Osteoblast (primary cell): Measurements from ENCODE around the gene CD164L2. TPM values are rescaled to one million over a fixed set of nuclear protein-coding genes. Genes with fewer than 3 reads are reported as not detected.
"Not testable (repeated sequence)": the region's sequence is repeated elsewhere in the genome, so short reads cannot be mapped to it uniquely, and the experiment has no call there.

Experiments
- DNase-seq: peaks from one replicate; pipeline ENCODE4 v3.0.0; 2011; ENCODE audit warnings: low spot score, mixed read lengths; ENCODE audit not compliant: insufficient read length; ENCODE audit errors: missing footprints
- H2AFZ ChIP-seq: 2 replicates; pipeline ENCODE4 v1.6.0; 2011; ENCODE audit warnings: mild to moderate bottlenecking, low read length
- H3K27ac ChIP-seq: 2 replicates; pipeline ENCODE4 v1.5.1; 2011; ENCODE audit warnings: mild to moderate bottlenecking, low read depth, low read length, moderate library complexity
- H3K27me3 ChIP-seq: 2 replicates; pipeline ENCODE4 v1.6.0; 2012; ENCODE audit warnings: mild to moderate bottlenecking, control low read depth, inconsistent platforms, low read length, moderate library complexity; ENCODE audit not compliant: insufficient read depth
- H3K36me3 ChIP-seq: 2 replicates; pipeline ENCODE4 v1.5.1; 2011; ENCODE audit warnings: mild to moderate bottlenecking, low read length, control low read depth, moderate library complexity; ENCODE audit not compliant: insufficient read depth
- H3K4me1 ChIP-seq: 2 replicates; pipeline ENCODE4 v1.5.1; 2011; ENCODE audit warnings: mild to moderate bottlenecking, low read length, control low read depth, moderate library complexity; ENCODE audit not compliant: insufficient read depth
- H3K4me2 ChIP-seq: 2 replicates; pipeline ENCODE4 v1.6.0; 2011; ENCODE audit warnings: mild to moderate bottlenecking, low read length; ENCODE audit not compliant: insufficient read depth
- H3K4me3 ChIP-seq: fragments of 200-600 bp; sonication (generic); 3 replicates; pipeline ENCODE4 v1.5.1; 2012; ENCODE audit warnings: mild to moderate bottlenecking, low read length, inconsistent platforms; ENCODE audit not compliant: insufficient read depth
- H3K79me2 ChIP-seq: 2 replicates; pipeline ENCODE4 v1.6.0; 2012; ENCODE audit warnings: mild to moderate bottlenecking, low read length, control low read depth, inconsistent platforms; ENCODE audit not compliant: insufficient read depth
- H3K9me3 ChIP-seq: 2 replicates; pipeline ENCODE4 v1.5.1; 2011; ENCODE audit warnings: low read depth, low read length, control low read depth
- H4K20me1 ChIP-seq: 2 replicates; pipeline ENCODE4 v1.6.0; 2012; ENCODE audit warnings: mild to moderate bottlenecking, low read length, control low read depth; ENCODE audit not compliant: insufficient read depth
- total RNA-seq: library from RNA; depleted of rRNA; stranded (reverse); fragments of >200 nt; gene quantifications from 2 replicates; pipeline ENCODE4 v1.2.3, GENCODE V29; 2012
- TF ChIP-seq, protein P1 (sequence below): IDR thresholded peaks from 2 replicates; pipeline ENCODE4 v1.5.1; 2011; ENCODE audit warnings: mild to moderate bottlenecking, low read depth, low read length, moderate library complexity; ENCODE audit errors: extremely low read depth

Gene CD164L2
- not detected in 2 replicates for total RNA-seq

DNA sequence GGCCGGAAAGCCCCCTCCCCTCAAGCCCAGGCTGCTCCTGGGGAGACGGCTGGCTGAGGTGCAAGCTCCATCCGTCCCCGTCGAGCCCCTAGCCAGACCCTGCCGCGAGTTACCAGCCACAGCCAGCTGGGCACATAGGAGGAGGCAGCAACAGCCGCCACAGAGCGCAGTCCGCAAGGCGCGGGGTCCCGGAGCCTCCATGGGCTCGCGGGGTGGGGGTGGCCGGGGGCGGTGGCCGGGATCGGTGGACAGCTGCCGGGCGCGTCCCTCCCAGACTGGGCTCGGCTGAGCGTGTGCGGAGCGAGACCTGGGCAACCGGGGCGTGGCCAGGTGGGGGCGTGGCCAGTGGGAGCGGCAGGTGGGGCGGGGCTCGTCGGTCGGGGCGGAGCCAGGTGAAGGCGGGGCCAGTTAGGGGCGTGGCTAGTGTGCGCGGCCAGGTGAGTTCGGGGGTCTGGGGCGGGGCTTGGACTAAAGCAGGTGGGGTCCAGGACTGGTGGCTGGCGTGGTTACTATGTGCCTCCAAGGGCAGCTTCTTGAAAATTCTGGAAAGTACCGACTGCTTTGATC, at the start of gene CD164L2:
Gene CD164L2 (minus strand): TSS at position 295 of the 567 bp plus-strand sequence. CDS start 94 bp downstream, at position 201.
- H3K27ac ChIP-seq: no peak within 1 kb of the TSS
- TF ChIP-seq, protein P1, sequence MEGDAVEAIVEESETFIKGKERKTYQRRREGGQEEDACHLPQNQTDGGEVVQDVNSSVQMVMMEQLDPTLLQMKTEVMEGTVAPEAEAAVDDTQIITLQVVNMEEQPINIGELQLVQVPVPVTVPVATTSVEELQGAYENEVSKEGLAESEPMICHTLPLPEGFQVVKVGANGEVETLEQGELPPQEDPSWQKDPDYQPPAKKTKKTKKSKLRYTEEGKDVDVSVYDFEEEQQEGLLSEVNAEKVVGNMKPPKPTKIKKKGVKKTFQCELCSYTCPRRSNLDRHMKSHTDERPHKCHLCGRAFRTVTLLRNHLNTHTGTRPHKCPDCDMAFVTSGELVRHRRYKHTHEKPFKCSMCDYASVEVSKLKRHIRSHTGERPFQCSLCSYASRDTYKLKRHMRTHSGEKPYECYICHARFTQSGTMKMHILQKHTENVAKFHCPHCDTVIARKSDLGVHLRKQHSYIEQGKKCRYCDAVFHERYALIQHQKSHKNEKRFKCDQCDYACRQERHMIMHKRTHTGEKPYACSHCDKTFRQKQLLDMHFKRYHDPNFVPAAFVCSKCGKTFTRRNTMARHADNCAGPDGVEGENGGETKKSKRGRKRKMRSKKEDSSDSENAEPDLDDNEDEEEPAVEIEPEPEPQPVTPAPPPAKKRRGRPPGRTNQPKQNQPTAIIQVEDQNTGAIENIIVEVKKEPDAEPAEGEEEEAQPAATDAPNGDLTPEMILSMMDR: no peak
- no peak within 1 kb of the TSS for H3K4me2 ChIP-seq
- DNase-seq: peak; percentile 57
- no peaks in the 10 kb centered on the region for H4K20me1 ChIP-seq
- no peaks in the 10 kb centered on the region for H3K4me1 ChIP-seq
- no peaks in the 10 kb centered on the region for H3K36me3 ChIP-seq
- no peak within 1 kb of the TSS for H2AFZ ChIP-seq
- no peaks in the 10 kb centered on the region for H3K9me3 ChIP-seq
- H3K27me3 ChIP-seq: no peaks in the 10 kb centered on the region
- no peak within 1 kb of the TSS for H3K4me3 ChIP-seq
- no peaks in the 10 kb centered on the region for H3K79me2 ChIP-seq

DNA sequence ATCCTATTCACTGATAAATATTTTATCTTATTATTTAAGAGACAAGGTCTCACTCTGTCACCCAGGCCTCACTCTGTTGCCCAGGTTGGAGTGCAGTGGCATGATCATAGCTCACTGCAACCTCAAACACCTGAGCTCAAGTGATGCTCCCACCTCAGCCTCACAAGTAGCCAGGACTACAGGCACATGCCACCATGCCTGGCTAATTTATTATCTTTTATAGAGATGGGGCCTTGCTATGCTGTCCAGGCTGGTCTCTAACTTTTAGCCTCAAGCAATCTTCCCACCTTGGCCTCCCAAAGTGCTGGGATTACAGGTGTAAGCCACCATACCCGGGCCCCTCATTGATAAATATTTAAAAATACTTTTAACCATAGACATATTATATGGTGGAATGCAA, 49.6 kb upstream of the CD164L2 start:
- not testable (repeated sequence) for DNase-seq, H3K9me3 ChIP-seq, H3K27me3 ChIP-seq, H3K4me2 ChIP-seq, H3K4me3 ChIP-seq, H2AFZ ChIP-seq, H3K36me3 ChIP-seq, H3K27ac ChIP-seq
- peaks cover 26% of the 10 kb centered on the region for H4K20me1 ChIP-seq
- peaks cover 49% of the 10 kb centered on the region for H3K4me1 ChIP-seq
- peaks cover 88% of the 10 kb centered on the region for H3K79me2 ChIP-seq

DNA sequence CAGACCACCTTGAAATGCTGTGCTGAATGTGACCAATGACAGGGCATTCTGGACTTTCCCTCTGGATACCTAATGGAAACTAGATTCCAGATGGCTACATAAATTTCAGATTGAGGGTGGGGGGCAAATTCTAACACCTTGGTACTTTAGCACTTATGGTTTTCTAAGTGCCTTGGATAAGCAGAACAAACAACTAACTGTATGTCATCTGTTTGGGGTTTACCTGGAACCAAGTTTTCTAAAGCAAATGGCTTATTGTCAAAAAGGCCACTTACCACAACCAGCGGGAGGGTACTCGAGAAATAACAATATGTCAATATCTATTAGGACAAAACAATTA, 48.4 kb upstream of the CD164L2 start:
- TF ChIP-seq, protein P1: no peak
- peaks cover 77% of the 10 kb centered on the region for H3K79me2 ChIP-seq
- peaks cover 18% of the 10 kb centered on the region for H4K20me1 ChIP-seq
- peak; percentile 61 for DNase-seq
- no peak overlapping the region for H3K4me2 ChIP-seq
- peaks cover 8% of the 10 kb centered on the region for H3K36me3 ChIP-seq
- H3K4me3 ChIP-seq: no peak overlapping the region
- H2AFZ ChIP-seq: no peak overlapping the region
- no peak overlapping the region for H3K27ac ChIP-seq
- no peaks in the 10 kb centered on the region for H3K27me3 ChIP-seq
- no peaks in the 10 kb centered on the region for H3K9me3 ChIP-seq
- H3K4me1 ChIP-seq: peaks cover 41% of the 10 kb centered on the region

DNA sequence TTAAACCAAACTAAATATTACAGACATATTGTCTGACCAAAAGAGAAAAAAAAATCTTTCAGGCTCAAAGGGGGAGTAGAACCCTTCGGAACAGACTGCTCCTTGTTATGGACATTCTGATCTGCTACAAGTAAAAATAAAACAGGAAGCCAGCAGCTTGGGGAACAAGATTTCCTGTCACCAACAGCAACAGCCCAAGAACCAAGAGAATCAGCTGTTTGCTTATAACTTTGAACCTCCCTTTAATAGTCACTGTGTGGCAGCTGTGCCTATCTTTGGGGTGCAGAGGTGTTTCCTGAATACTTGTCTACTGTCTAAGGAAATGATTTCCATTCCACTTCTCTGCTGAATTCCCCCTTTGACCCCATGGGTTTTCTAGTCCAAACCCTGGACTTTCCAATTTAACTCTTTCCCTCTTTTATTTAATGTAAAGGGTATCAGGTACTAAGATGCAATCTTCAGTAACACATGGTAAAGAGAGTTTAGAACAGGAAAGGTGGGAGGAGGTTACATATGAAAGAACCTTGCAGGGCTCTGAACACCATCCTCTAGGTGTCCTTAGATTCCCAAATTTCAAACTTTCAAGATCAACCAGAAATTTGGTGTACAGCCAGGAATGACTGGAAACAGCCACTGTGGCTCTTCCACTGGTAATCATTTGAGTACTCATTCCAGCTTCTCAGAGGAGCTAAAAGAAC, 47.9 kb upstream of the CD164L2 start:
- H3K4me3 ChIP-seq: no peak overlapping the region
- no peaks in the 10 kb centered on the region for H3K27me3 ChIP-seq
- no peak overlapping the region for H3K27ac ChIP-seq
- H3K4me2 ChIP-seq: no peak overlapping the region
- H3K4me1 ChIP-seq: peaks cover 36% of the 10 kb centered on the region
- H3K79me2 ChIP-seq: peaks cover 74% of the 10 kb centered on the region
- DNase-seq: no peak
- H3K36me3 ChIP-seq: peaks cover 13% of the 10 kb centered on the region
- H4K20me1 ChIP-seq: peaks cover 18% of the 10 kb centered on the region
- no peaks in the 10 kb centered on the region for H3K9me3 ChIP-seq
- TF ChIP-seq, protein P1: no peak
- no peak overlapping the region for H2AFZ ChIP-seq
